NCI-H2196 (cell line): ENCODE measurements around the gene SLC4A9.

Experiments
- DNase-seq: peaks from one replicate; lab custom pipeline; 2025; ENCODE audit not compliant: unreplicated experiment; lab: John Stamatoyannopoulos, UW

Gene SLC4A9

GRCh38 chr5:140360101-140360500 is at the start of gene SLC4A9:
SLC4A9 (plus strand) TSS chr5:140360194; CDS start chr5:140360237, 43 bp downstream.
- no peak for DNase-seq

GRCh38 chr5:140310434-140310833 is 49.6 kb upstream of the SLC4A9 start:
- DNase-seq, result no peak

- DNase-seq, result no peak
Measured at GRCh38 chr5:140311011-140311467, 49.0 kb upstream of the SLC4A9 start.

- DNase-seq, result no peak
Measured at GRCh38 chr5:140312067-140312790, 47.8 kb upstream of the SLC4A9 start.

GRCh38 chr5:140312791-140313189 is 47.2 kb upstream of the SLC4A9 start:
- no peak for DNase-seq

GRCh38 chr5:140317859-140318258 is 42.1 kb upstream of the SLC4A9 start:
- no peak for DNase-seq

GRCh38 chr5:140318792-140319191 is 41.2 kb upstream of the SLC4A9 start:
- no peak for DNase-seq

GRCh38 chr5:140319833-140320232 is 40.2 kb upstream of the SLC4A9 start:
- DNase-seq, result no peak

GRCh38 chr5:140321796-140322195 is 38.2 kb upstream of the SLC4A9 start:
- DNase-seq, result no peak

- DNase-seq, result peak; percentile 72
Measured at GRCh38 chr5:140322751-140323731, 37.0 kb upstream of the SLC4A9 start.

- no peak for DNase-seq
Measured at GRCh38 chr5:140324041-140324600, 35.9 kb upstream of the SLC4A9 start.

- DNase-seq, result no peak
Measured at GRCh38 chr5:140324617-140325241, 35.3 kb upstream of the SLC4A9 start.

- DNase-seq, result no peak
Measured at GRCh38 chr5:140325486-140325885, 34.5 kb upstream of the SLC4A9 start.

- DNase-seq, result no peak
Measured at GRCh38 chr5:140327589-140327988, 32.4 kb upstream of the SLC4A9 start.

- no peak for DNase-seq
Measured at GRCh38 chr5:140328036-140328764, 31.8 kb upstream of the SLC4A9 start.

- DNase-seq, result no peak
Measured at GRCh38 chr5:140329739-140330481, 30.1 kb upstream of the SLC4A9 start.

GRCh38 chr5:140331638-140332037 is 28.4 kb upstream of the SLC4A9 start:
- DNase-seq, result no peak

GRCh38 chr5:140336388-140336787 is 23.6 kb upstream of the SLC4A9 start:
- DNase-seq, result no peak

- DNase-seq, result no peak
Measured at GRCh38 chr5:140337880-140338279, 22.1 kb upstream of the SLC4A9 start.

- DNase-seq, result no peak
Measured at GRCh38 chr5:140338336-140338735, 21.7 kb upstream of the SLC4A9 start.
